MM.1S (cell line): ENCODE measurements around the gene SYK.

Experiments used
- DNase-seq: peaks from one replicate; pipeline ENCODE4 v3.0.0-alpha.2; 2015
- H2AFZ ChIP-seq: fragments of 300-600 bp; sonication (generic); 2 replicates; pipeline ENCODE4 v1.6.0; 2016; ENCODE audit warnings: antibody characterized with exemption, low read length
- H3F3A ChIP-seq: fragments of 300-600 bp; sonication (generic); 2 replicates; pipeline ENCODE4 v1.6.1; 2016; ENCODE audit warnings: mild to moderate bottlenecking, antibody characterized with exemption, low read length, moderate library complexity, mixed read lengths; ENCODE audit not compliant: insufficient read depth
- H3K27ac ChIP-seq: fragments of 300-600 bp; sonication (generic); 2 replicates; pipeline ENCODE4 v1.5.1; 2016; ENCODE audit warnings: mild to moderate bottlenecking, low read length
- H3K27me3 ChIP-seq: fragments of 300-600 bp; sonication (generic); replicated peaks from 2 replicates; pipeline ENCODE4 v1.6.0; 2016; ENCODE audit warnings: low read length; ENCODE audit not compliant: insufficient read depth
- H3K36me3 ChIP-seq: fragments of 300-600 bp; sonication (generic); replicated peaks from 2 replicates; pipeline ENCODE4 v1.6.1; 2016; ENCODE audit warnings: mild to moderate bottlenecking, low read length, mixed read lengths; ENCODE audit not compliant: insufficient read depth
- H3K4me1 ChIP-seq: fragments of 300-600 bp; sonication (generic); 2 replicates; pipeline ENCODE4 v1.6.1; 2016; ENCODE audit warnings: low read length, mixed read lengths
- H3K4me2 ChIP-seq: fragments of 300-600 bp; sonication (generic); 2 replicates; pipeline ENCODE4 v1.6.0; 2016; ENCODE audit warnings: low read depth, low read length
- H3K4me3 ChIP-seq: fragments of 300-600 bp; sonication (generic); 2 replicates; pipeline ENCODE4 v1.5.1; 2016; ENCODE audit warnings: low read length, mixed read lengths
- H3K79me2 ChIP-seq: fragments of 300-600 bp; sonication (generic); 2 replicates; pipeline ENCODE4 v1.6.1; 2016; ENCODE audit warnings: mixed run types, low read length, mixed read lengths
- H3K9ac ChIP-seq: fragments of 300-600 bp; sonication (generic); 2 replicates; pipeline ENCODE4 v1.6.1; 2016; ENCODE audit warnings: low read length, mixed read lengths
- H3K9me2 ChIP-seq: fragments of 300-600 bp; sonication (generic); replicated peaks from 2 replicates; pipeline ENCODE4 v1.6.1; 2016; ENCODE audit warnings: mild to moderate bottlenecking, low read length, mixed read lengths; ENCODE audit not compliant: insufficient read depth
- H3K9me3 ChIP-seq: fragments of 300-600 bp; sonication (generic); replicated peaks from 2 replicates; pipeline ENCODE4 v1.6.1; 2016; ENCODE audit warnings: mild to moderate bottlenecking, low read length, mixed read lengths; ENCODE audit not compliant: insufficient read depth
- H4K20me1 ChIP-seq: fragments of 300-600 bp; sonication (generic); 2 replicates; pipeline ENCODE4 v1.6.1; 2016; ENCODE audit warnings: mild to moderate bottlenecking, low read length, moderate library complexity, mixed read lengths; ENCODE audit not compliant: insufficient read depth
- EZH2 ChIP-seq: fragments of 300-600 bp; sonication (generic); optimal IDR thresholded peaks from 2 replicates; pipeline ENCODE3; 2017; ENCODE audit warnings: low read depth, mild to moderate bottlenecking, antibody characterized with exemption, low read length, mixed read lengths
- EZH2phosphoT487 ChIP-seq: fragments of 300-600 bp; sonication (generic); IDR thresholded peaks from 2 replicates; pipeline ENCODE4 v1.6.1; 2018; ENCODE audit warnings: antibody characterized with exemption, low read length
- TF ChIP-seq, protein P1 (sequence below): fragments of 300-600 bp; sonication (generic); IDR thresholded peaks from 2 replicates; pipeline ENCODE4 v1.5.1; 2016; ENCODE audit warnings: antibody characterized with exemption, low read length, mixed read lengths

The SYK gene

DNA sequence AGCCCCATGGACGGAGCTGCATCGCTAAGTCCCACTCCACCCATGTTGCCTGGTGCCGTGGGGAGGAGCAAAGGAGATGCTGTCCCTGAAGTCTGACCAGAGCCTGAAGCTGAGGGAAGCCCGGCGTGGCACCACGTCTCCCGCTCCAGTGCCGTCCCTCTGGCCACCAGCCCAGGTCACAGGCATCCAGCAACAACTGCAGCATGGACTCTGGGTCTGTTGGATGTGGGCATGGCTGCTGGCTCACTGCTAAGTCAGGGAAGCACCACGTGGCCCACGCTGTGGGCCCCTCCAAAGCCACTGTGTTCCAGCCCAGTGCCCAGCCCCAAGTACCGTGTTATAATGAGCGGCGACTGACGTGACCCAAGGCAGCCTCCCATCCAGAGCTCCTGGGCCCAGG, 112.6 kb downstream of the SYK start:
- no peaks in the 10 kb centered on the region for H3K79me2 ChIP-seq
- TF ChIP-seq EZH2phosphoT487 (no peak), EZH2 (no peak)
- TF ChIP-seq, protein P1, sequence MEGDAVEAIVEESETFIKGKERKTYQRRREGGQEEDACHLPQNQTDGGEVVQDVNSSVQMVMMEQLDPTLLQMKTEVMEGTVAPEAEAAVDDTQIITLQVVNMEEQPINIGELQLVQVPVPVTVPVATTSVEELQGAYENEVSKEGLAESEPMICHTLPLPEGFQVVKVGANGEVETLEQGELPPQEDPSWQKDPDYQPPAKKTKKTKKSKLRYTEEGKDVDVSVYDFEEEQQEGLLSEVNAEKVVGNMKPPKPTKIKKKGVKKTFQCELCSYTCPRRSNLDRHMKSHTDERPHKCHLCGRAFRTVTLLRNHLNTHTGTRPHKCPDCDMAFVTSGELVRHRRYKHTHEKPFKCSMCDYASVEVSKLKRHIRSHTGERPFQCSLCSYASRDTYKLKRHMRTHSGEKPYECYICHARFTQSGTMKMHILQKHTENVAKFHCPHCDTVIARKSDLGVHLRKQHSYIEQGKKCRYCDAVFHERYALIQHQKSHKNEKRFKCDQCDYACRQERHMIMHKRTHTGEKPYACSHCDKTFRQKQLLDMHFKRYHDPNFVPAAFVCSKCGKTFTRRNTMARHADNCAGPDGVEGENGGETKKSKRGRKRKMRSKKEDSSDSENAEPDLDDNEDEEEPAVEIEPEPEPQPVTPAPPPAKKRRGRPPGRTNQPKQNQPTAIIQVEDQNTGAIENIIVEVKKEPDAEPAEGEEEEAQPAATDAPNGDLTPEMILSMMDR: no peak
- no peak for DNase-seq
- no peak overlapping the region for H3K27ac ChIP-seq
- peaks cover 22% of the 10 kb centered on the region for H3F3A ChIP-seq
- no peak overlapping the region for H3K9ac ChIP-seq
- H3K4me1 ChIP-seq: peaks cover 48% of the 10 kb centered on the region
- no peaks in the 10 kb centered on the region for H3K36me3 ChIP-seq
- no peak overlapping the region for H2AFZ ChIP-seq
- no peaks in the 10 kb centered on the region for H3K27me3 ChIP-seq
- H3K4me2 ChIP-seq: no peak overlapping the region
- H3K9me2 ChIP-seq: no peaks in the 10 kb centered on the region
- no peaks in the 10 kb centered on the region for H3K9me3 ChIP-seq
- H3K4me3 ChIP-seq: no peak overlapping the region
- no peaks in the 10 kb centered on the region for H4K20me1 ChIP-seq

DNA sequence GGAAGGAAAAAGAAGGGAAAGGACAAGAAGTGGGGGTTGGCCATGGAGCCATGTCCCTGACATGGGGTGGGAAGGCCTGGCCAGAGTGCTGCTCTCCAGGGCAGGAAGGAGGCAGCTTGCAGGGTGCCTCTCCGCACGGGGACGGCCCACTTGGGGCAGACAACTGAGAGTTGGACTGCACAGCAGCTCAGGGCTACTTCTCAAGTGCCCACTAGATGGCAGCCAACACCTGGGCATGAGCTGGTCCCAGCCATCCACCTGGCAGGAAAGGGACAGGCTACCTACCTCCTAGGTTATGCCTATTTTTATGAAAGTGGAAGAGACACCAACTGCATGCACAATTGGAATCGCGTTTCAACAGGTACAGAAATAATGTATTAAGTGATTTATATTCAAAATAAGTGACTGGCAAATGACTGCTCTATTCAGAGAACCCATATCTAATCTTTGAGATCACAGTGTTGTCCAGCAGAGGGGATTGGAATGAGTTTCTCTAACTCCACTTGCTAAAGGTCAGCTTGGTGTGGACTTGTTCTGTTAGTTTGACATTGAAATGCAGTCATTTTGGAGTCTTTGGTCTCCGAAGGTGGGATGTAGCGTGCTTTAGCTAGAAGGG, 113.4 kb downstream of the SYK start:
- DNase-seq: peak; percentile 91
- H3K4me1 ChIP-seq: peaks cover 40% of the 10 kb centered on the region
- no peaks in the 10 kb centered on the region for H3K27me3 ChIP-seq
- peak overlapping the region; percentile 48 for H3K4me2 ChIP-seq
- TF ChIP-seq EZH2: no peak
- TF ChIP-seq, protein P1: peak; percentile 92
- no peaks in the 10 kb centered on the region for H4K20me1 ChIP-seq
- H3F3A ChIP-seq: peaks cover 14% of the 10 kb centered on the region
- peak overlapping the region; percentile 69 for H3K27ac ChIP-seq
- H3K9me2 ChIP-seq: no peaks in the 10 kb centered on the region
- no peaks in the 10 kb centered on the region for H3K9me3 ChIP-seq
- no peaks in the 10 kb centered on the region for H3K79me2 ChIP-seq
- H3K4me3 ChIP-seq: no peak overlapping the region
- peak overlapping the region; percentile 61 for H2AFZ ChIP-seq
- peak overlapping the region; percentile 48 for H3K9ac ChIP-seq
- H3K36me3 ChIP-seq: no peaks in the 10 kb centered on the region

- H3K9me2 ChIP-seq: no peaks in the 10 kb centered on the region
Observed at GRCh38 chr9:90915693-90916092, 114.1 kb downstream of the SYK start.

More at GRCh38 chr9:90915693-90916092, 114.1 kb downstream of the SYK start:
- Histone ChIP-seq H3K36me3 (no peaks in the 10 kb centered on the region), H3K27ac (peak overlapping the region; percentile 69), H2AFZ (peak overlapping the region; percentile 61), H3K4me1 (peaks cover 35% of the 10 kb centered on the region), H3K79me2 (0 out of 2 replicates have a peak, but pooled peaks cover 2% of the 10 kb centered on the region), H3K9ac (peak overlapping the region; percentile 48; the same call in 1 of the 2 replicates), H3K27me3 (no peaks in the 10 kb centered on the region), H4K20me1 (no peaks in the 10 kb centered on the region), H3K9me3 (no peaks in the 10 kb centered on the region), H3F3A (peaks cover 7% of the 10 kb centered on the region), H3K4me2 (peak overlapping the region; percentile 48; the same call in 1 of the 2 replicates), H3K4me3 (no peak overlapping the region)
- TF ChIP-seq, protein P1: peak; percentile 46
- TF ChIP-seq EZH2: no peak
- peak; percentile 46 for DNase-seq
